Common myeloid progenitor, CD34-positive (primary cell): ENCODE measurements around the gene PTPRN.
A peak's percentile ranks its signal among the peaks of the same experiment; 100 is the strongest.
"Not testable (repeated sequence)": the region's sequence is repeated elsewhere in the genome, so short reads cannot be mapped to it uniquely, and the experiment has no call there.

Source experiments
- CTCF ChIA-PET: fragments of 350-600 bp; sonication (Branson Sonifier 250); formaldehyde crosslinking; loops from one replicate; lab custom pipeline; 2021; ENCODE audit warnings: antibody characterized with exemption; lab: Charles Lee
- POLR2A ChIA-PET: fragments of 350-600 bp; sonication (Branson Sonifier 250); formaldehyde crosslinking; loops from one replicate; lab custom pipeline; 2021; ENCODE audit warnings: antibody characterized with exemption; lab: Charles Lee
- DNase-seq, 3 donors: peaks; one replicate each; pipeline versions ENCODE4 v3.0.0 to v3.0.0-alpha.2; 2013
- H3K27ac ChIP-seq, 2 experiments: 1 replicate in 1 of 2; 2 replicates in 1 of 2; pipeline ENCODE4 v1.7.0; 2013; ENCODE audit warnings: inconsistent platforms in 2 of 2, low read length in 2 of 2, mild to moderate bottlenecking in 2 of 2, low read depth in 1 of 2, moderate library complexity in 1 of 2; ENCODE audit not compliant: severe bottlenecking in 2 of 2, insufficient read depth in 1 of 2, poor library complexity in 1 of 2
- H3K27me3 ChIP-seq, 5 experiments: replicated peaks in 2 of 5; 1 replicate in 3 of 5; 2 replicates in 2 of 5; pipeline versions ENCODE4 v1.6.1 to v1.7.0; 2013; ENCODE audit warnings: low read length in 4 of 5, mild to moderate bottlenecking in 2 of 5, moderate library complexity in 2 of 5, inconsistent platforms in 1 of 5; ENCODE audit not compliant: insufficient read depth in 5 of 5, control insufficient read depth in 4 of 5
- H3K36me3 ChIP-seq, 4 experiments: 1 replicate in 2 of 4; 2 replicates in 2 of 4; pipeline versions ENCODE4 v1.6.1 to v1.7.0; 2013; ENCODE audit warnings: low read length in 3 of 4, control low read depth in 1 of 4, mild to moderate bottlenecking in 1 of 4; ENCODE audit not compliant: control insufficient read depth in 4 of 4, insufficient read depth in 4 of 4
- H3K4me1 ChIP-seq, 4 experiments: 1 replicate in 3 of 4; 2 replicates in 1 of 4; pipeline versions ENCODE4 v1.6.1 to v1.7.1; 2013; ENCODE audit warnings: low read length in 3 of 4, mild to moderate bottlenecking in 3 of 4, control low read depth in 1 of 4, inconsistent platforms in 1 of 4, moderate library complexity in 1 of 4; ENCODE audit not compliant: control insufficient read depth in 4 of 4, insufficient read depth in 4 of 4; ENCODE audit errors: control extremely low read depth in 1 of 4
- H3K4me3 ChIP-seq, 7 experiments: 1 replicate in 4 of 7; 2 replicates in 3 of 7; pipeline versions ENCODE4 v1.5.1 to v1.7.0; 2013; ENCODE audit warnings: mild to moderate bottlenecking in 7 of 7, low read length in 6 of 7, moderate library complexity in 6 of 7, inconsistent platforms in 2 of 7, low read depth in 2 of 7, control low read depth in 1 of 7; ENCODE audit not compliant: insufficient read depth in 4 of 7, control insufficient read depth in 1 of 7; ENCODE audit errors: extremely low read depth in 1 of 7
- H3K9me3 ChIP-seq, 5 experiments: 1 replicate in 4 of 5; 2 replicates in 1 of 5; pipeline versions ENCODE4 v1.6.1 to v1.7.1; 2013; ENCODE audit warnings: low read length in 4 of 5, mild to moderate bottlenecking in 2 of 5, inconsistent platforms in 1 of 5, low read depth in 1 of 5, moderate library complexity in 1 of 5; ENCODE audit not compliant: control insufficient read depth in 4 of 5, insufficient read depth in 2 of 5; ENCODE audit errors: control extremely low read depth in 1 of 5
- WGBS: methylation state at CpG from one replicate; pipeline ENCODE4 v1.1.5; 2013; ENCODE audit not compliant: insufficient coverage; 5-methylcytosine and 5-hydroxymethylcytosine counted together

PTPRN gene

GRCh38 chr2:219312683-219313263 lies 3.6 kb upstream of the PTPRN start:
- POLR2A ChIA-PET, DNase-seq, H3K9me3 ChIP-seq, H3K27ac ChIP-seq, H3K36me3 ChIP-seq, H3K4me1 ChIP-seq, H3K4me3 ChIP-seq: not testable (repeated sequence)
- H3K27me3 ChIP-seq: peaks cover 8 to 49% (median 17%) of the 10 kb centered on the region in 5 experiments
- 97% methylated on average over 40 of the region's 49 CpGs for WGBS
- CTCF ChIA-PET: interaction anchor here (1.2 to 4.2 kb wide), 3 partner anchors 11 to 18 kb away, joined by 4 to 16 read pairs (median 11); no protein-coding TSS in a partner anchor

GRCh38 chr2:219308142-219309101 lies 779 bp downstream of the PTPRN start:
- no peaks in the 10 kb centered on the region for H3K9me3 ChIP-seq
- H3K4me1 ChIP-seq: peaks cover 0 to 5% (median 2%) of the 10 kb centered on the region in 4 experiments
- WGBS: 6% methylated on average over 33 of the region's 45 CpGs
- peak; percentile 67 to 83 (median 82) for DNase-seq
- no peak overlapping the region for H3K4me3 ChIP-seq
- peaks cover 15 to 72% (median 22%) of the 10 kb centered on the region in 5 experiments for H3K27me3 ChIP-seq
- no peaks in the 10 kb centered on the region for H3K36me3 ChIP-seq
- POLR2A ChIA-PET: no interaction called here
- CTCF ChIA-PET: interaction anchor here (0.6 to 1.0 kb wide), 3 partner anchors 9 to 30 kb away, joined by 3 to 5 read pairs (median 4); partner anchors contain the start of gene DNAJB2
- no peak overlapping the region for H3K27ac ChIP-seq

- Histone ChIP-seq H3K4me1 (peaks cover 0 to 5% (median 2%) of the 10 kb centered on the region in 4 experiments), H3K27ac (no peak overlapping the region), H3K36me3 (no peaks in the 10 kb centered on the region), H3K27me3 (peaks cover 11 to 85% (median 34%) of the 10 kb centered on the region in 5 experiments), H3K4me3 (no peak overlapping the region), H3K9me3 (no peaks in the 10 kb centered on the region)
- DNase-seq: no peak
- CTCF ChIA-PET: no interaction called here
- POLR2A ChIA-PET: no interaction called here
- no CpG with 5 or more reads among the region's 1 CpG for WGBS
Measured at GRCh38 chr2:219306047-219306446, 3.2 kb downstream of the PTPRN start.

GRCh38 chr2:219304223-219304622 lies 5.0 kb downstream of the PTPRN start:
- Histone ChIP-seq H3K36me3 (no peaks in the 10 kb centered on the region), H3K27ac (no peak overlapping the region), H3K4me3 (no peak overlapping the region), H3K9me3 (no peaks in the 10 kb centered on the region), H3K27me3 (peaks cover 9 to 86% (median 34%) of the 10 kb centered on the region in 5 experiments), H3K4me1 (peaks cover 0 to 4% (median 2%) of the 10 kb centered on the region in 4 experiments)
- no peak for DNase-seq
- WGBS: 64% methylated on average over 1 of the region's 2 CpGs
- ChIA-PET POLR2A (no interaction called here), CTCF (interaction anchor here (0.9 to 2.6 kb wide), 3 partner anchors 9 to 30 kb away, joined by 3 to 13 read pairs (median 3); no protein-coding TSS in a partner anchor)

- peaks cover 5 to 73% (median 27%) of the 10 kb centered on the region in 5 experiments for H3K27me3 ChIP-seq
- peaks cover 0 to 2% (median 0%) of the 10 kb centered on the region in 4 experiments for H3K4me1 ChIP-seq
- 90% methylated on average over 10 of the region's 11 CpGs for WGBS
- ChIA-PET CTCF (interaction anchor here (1.2 to 14.8 kb wide), 3 partner anchors 10 to 239 kb away, joined by 3 to 381 read pairs (median 16); partner anchors contain the start of gene DNAJB2), POLR2A (no interaction called here)
- H3K27ac ChIP-seq: no peak overlapping the region
- no peak for DNase-seq
- H3K36me3 ChIP-seq: no peaks in the 10 kb centered on the region
- H3K9me3 ChIP-seq: no peaks in the 10 kb centered on the region
- no peak overlapping the region for H3K4me3 ChIP-seq
Measured at GRCh38 chr2:219302412-219302968, 6.7 kb downstream of the PTPRN start.

GRCh38 chr2:219300022-219300421 lies 9.2 kb downstream of the PTPRN start:
- ChIA-PET CTCF (interaction anchor here (0.7 to 14.8 kb wide), 14 partner anchors 13 to 242 kb away, joined by 3 to 381 read pairs (median 5); partner anchors contain the start of genes DNAJB2, NHEJ1 and TUBA4A), POLR2A (interaction anchor here (1.0 kb wide), 1 partner anchor 12 kb away, joined by 3 read pairs; no protein-coding TSS in a partner anchor)
- 93% methylated on average over 2 of the region's 5 CpGs for WGBS
- Histone ChIP-seq H3K4me3 (no peak overlapping the region), H3K4me1 (peaks cover 0 to 6% (median 3%) of the 10 kb centered on the region in 4 experiments), H3K9me3 (no peaks in the 10 kb centered on the region), H3K27me3 (peaks cover 3 to 58% (median 25%) of the 10 kb centered on the region in 5 experiments), H3K36me3 (no peaks in the 10 kb centered on the region), H3K27ac (no peak overlapping the region)
- DNase-seq: no peak
